ENCODE measurements around the gene KCNQ5.

DNA sequence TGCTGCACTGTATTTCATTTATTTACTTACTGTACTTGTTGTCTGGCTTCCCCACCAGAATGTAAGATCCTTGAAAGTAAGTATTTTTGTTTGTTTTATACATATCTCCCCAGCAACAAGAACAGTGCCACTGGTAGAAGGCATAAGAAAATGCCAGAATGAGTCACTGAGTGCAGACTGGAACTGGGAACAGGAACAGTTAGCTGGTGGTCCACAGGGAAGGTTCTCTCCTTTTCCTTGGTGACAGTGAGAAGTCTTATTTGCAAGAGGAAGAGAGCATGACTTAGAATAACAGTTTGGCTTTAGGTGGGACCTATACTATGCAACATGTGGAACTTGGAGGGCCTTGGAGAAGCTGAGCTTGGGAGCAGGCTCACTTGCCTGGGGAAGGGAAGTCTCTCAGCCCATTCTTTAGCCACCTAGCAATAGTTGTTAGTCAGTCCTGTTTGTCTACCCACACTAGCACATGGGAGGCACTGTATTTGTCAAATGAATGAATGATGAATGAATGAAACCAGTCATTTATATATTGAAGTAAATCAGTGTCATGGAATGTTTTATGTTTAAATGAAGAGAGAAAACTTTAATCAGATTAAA is 203.5 kb downstream of the KCNQ5 start:
- TF ChIP-seq EP300 (IDR thresholded peaks at IDR 0.05; ENCODE audit: borderline replicate concordance in 1 of 2, low read depth in 2 of 2, low read length in 2 of 2), result no peak
- no peak for TF ChIP-seq EZH2 (IDR thresholded peaks at IDR 0.05; ENCODE audit: low read depth, low read length, severe bottlenecking)
- no peak for TF ChIP-seq POLR2AphosphoS5 (IDR thresholded peaks at IDR 0.05; ENCODE audit: low read depth, low read length)
- no peak for TF ChIP-seq TAF1 (IDR thresholded peaks at IDR 0.05; ENCODE audit: low read depth, low read length)
- TF ChIP-seq, protein P1, sequence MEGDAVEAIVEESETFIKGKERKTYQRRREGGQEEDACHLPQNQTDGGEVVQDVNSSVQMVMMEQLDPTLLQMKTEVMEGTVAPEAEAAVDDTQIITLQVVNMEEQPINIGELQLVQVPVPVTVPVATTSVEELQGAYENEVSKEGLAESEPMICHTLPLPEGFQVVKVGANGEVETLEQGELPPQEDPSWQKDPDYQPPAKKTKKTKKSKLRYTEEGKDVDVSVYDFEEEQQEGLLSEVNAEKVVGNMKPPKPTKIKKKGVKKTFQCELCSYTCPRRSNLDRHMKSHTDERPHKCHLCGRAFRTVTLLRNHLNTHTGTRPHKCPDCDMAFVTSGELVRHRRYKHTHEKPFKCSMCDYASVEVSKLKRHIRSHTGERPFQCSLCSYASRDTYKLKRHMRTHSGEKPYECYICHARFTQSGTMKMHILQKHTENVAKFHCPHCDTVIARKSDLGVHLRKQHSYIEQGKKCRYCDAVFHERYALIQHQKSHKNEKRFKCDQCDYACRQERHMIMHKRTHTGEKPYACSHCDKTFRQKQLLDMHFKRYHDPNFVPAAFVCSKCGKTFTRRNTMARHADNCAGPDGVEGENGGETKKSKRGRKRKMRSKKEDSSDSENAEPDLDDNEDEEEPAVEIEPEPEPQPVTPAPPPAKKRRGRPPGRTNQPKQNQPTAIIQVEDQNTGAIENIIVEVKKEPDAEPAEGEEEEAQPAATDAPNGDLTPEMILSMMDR (IDR thresholded peaks at IDR 0.05; ENCODE audit: control extremely low read depth in 1 of 3, insufficient read depth in 1 of 3, low read depth in 1 of 3, low read length in 3 of 3), result no peak
- TF ChIP-seq, protein P2, sequence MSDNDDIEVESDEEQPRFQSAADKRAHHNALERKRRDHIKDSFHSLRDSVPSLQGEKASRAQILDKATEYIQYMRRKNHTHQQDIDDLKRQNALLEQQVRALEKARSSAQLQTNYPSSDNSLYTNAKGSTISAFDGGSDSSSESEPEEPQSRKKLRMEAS (IDR thresholded peaks at IDR 0.05), result no peak
- TF ChIP-seq SP1 (IDR thresholded peaks at IDR 0.05; ENCODE audit: low read depth, low read length), result no peak
- no peak for TF ChIP-seq BCL11A (IDR thresholded peaks at IDR 0.05; ENCODE audit: low read depth in 2 of 2, low read length in 2 of 2)
- no peak for TF ChIP-seq RXRA (IDR thresholded peaks at IDR 0.05; ENCODE audit: insufficient read depth, low read depth, low read length)
- no peak for TF ChIP-seq POLR2A (IDR thresholded peaks at IDR 0.05; ENCODE audit: control extremely low read depth in 1 of 2, low read depth in 2 of 2, low read length in 2 of 2)
- no peak for TF ChIP-seq CEBPB (IDR thresholded peaks at IDR 0.05; ENCODE audit: low read depth, low read length)
- TF ChIP-seq HDAC6 (IDR thresholded peaks at IDR 0.05; ENCODE audit: low read depth, low read length), result no peak

All from H1 (cell line).